Rectal smooth muscle tissue (tissue), 1 donor: Measurements from ENCODE around the gene CEP170.

ENCODE experiments used
- H3K27ac ChIP-seq: one replicate; pipeline ENCODE4 v1.7.0; 2013; ENCODE audit warnings: low read depth, low read length, inconsistent platforms
- H3K27me3 ChIP-seq: one replicate; pipeline ENCODE4 v1.7.0; 2013; ENCODE audit warnings: low read length; ENCODE audit not compliant: control insufficient read depth, insufficient read depth
- H3K36me3 ChIP-seq: one replicate; pipeline ENCODE4 v1.7.0; 2013; ENCODE audit warnings: low read length; ENCODE audit not compliant: control insufficient read depth, insufficient read depth
- H3K4me1 ChIP-seq: one replicate; pipeline ENCODE4 v1.7.0; 2013; ENCODE audit warnings: low read length; ENCODE audit not compliant: control insufficient read depth, insufficient read depth
- H3K4me3 ChIP-seq: one replicate; pipeline ENCODE4 v1.7.0; 2013; ENCODE audit warnings: low read length
- H3K9ac ChIP-seq: one replicate; pipeline ENCODE4 v1.7.0; 2013; ENCODE audit warnings: low read length

CEP170 gene

DNA sequence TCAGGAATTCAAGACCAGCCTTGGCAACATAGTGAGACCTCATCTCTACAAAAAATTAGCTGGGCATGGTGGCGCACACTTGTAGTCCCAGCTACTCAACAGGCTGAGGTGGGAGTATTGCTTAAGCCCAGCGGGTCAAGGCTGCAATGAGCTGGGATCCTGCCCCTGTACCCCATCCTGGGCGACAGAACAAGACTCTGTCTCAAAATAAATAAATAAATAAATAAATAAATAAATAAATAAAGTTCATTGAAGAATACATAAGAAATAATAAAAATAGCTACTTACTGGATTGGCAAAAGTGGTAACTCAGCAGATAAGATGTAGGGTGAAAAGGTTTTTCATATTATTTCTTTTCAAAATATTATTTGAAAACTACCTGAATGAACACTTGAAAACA is 5.9 kb downstream of the CEP170 start:
- Histone ChIP-seq H3K27ac (no peak overlapping the region), H3K4me1 (peaks cover 3% of the 10 kb centered on the region), H3K36me3 (no peaks in the 10 kb centered on the region), H3K9ac (no peak overlapping the region), H3K4me3 (no peak overlapping the region), H3K27me3 (no peaks in the 10 kb centered on the region)

DNA sequence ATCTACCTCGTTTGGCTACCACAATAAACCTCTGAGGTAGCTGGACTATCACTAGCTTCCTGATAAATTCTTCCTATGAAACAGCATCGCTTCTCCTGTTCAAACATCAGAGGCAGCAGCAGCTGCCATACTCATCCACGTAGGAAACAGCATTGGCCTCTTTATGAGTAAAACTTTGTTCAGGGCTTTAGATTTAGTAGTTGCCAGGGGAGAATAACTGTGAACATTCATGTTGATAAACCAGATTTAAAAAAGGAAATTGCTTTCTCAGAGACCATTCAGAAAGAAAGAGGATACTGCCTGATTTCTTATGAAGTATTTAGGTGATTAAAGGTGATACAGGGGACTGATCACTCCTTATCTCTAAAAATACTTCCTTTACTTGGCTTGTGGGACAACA is 7.2 kb downstream of the CEP170 start:
- Histone ChIP-seq H3K36me3 (no peaks in the 10 kb centered on the region), H3K27ac (no peak overlapping the region), H3K9ac (no peak overlapping the region), H3K4me1 (peaks cover 3% of the 10 kb centered on the region), H3K4me3 (no peak overlapping the region), H3K27me3 (no peaks in the 10 kb centered on the region)

DNA sequence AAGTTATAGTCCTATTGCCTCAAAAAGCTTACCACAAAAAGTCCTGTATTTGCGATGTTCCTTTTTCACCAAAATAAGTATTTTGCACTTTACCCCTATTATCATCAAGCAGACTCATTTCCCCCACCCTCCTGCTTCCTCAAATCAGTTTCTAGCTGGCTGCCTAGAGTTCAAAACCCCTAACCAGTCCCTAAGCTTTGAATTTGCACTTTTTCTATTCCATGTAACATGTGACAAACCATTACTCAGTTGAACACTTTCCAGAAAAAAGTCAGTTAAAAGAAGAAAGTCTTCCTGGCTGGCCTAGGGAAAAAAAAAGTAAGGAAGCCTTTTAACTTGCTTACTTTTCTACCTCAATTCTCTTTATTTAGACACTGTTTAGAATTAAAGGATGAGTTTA is 8.2 kb downstream of the CEP170 start:
- H3K27me3 ChIP-seq: no peaks in the 10 kb centered on the region

DNA sequence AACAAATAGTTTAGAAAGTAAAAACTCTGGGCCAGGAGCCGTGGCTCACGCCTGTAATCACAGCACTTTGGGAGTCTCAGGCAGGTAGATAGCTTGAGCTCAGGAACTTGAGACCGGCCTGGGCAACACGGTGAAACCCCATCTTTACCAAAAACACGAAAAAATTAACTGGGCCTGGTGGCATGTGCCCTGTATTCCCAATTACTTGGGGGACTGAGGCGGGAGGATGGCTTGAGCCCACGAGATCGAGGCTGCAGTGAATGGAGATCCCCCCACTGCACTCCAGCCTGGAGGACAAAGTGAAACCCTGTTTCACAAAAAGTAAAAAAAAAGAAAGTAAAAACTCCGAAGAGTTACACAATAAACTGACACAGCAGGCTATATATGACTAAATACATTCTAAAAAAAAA is 10.6 kb downstream of the CEP170 start:
- H3K27ac ChIP-seq: no peak overlapping the region
- H3K4me1 ChIP-seq: peaks cover 3% of the 10 kb centered on the region
- no peak overlapping the region for H3K9ac ChIP-seq
- H3K27me3 ChIP-seq: no peaks in the 10 kb centered on the region
- H3K4me3 ChIP-seq: no peak overlapping the region
- no peaks in the 10 kb centered on the region for H3K36me3 ChIP-seq

More for the DNA sequence above, 8.2 kb downstream of the CEP170 start:
- no peak overlapping the region for H3K4me3 ChIP-seq
- H3K36me3 ChIP-seq: no peaks in the 10 kb centered on the region
- H3K9ac ChIP-seq: no peak overlapping the region
- H3K4me1 ChIP-seq: peaks cover 3% of the 10 kb centered on the region
- H3K27ac ChIP-seq: no peak overlapping the region

DNA sequence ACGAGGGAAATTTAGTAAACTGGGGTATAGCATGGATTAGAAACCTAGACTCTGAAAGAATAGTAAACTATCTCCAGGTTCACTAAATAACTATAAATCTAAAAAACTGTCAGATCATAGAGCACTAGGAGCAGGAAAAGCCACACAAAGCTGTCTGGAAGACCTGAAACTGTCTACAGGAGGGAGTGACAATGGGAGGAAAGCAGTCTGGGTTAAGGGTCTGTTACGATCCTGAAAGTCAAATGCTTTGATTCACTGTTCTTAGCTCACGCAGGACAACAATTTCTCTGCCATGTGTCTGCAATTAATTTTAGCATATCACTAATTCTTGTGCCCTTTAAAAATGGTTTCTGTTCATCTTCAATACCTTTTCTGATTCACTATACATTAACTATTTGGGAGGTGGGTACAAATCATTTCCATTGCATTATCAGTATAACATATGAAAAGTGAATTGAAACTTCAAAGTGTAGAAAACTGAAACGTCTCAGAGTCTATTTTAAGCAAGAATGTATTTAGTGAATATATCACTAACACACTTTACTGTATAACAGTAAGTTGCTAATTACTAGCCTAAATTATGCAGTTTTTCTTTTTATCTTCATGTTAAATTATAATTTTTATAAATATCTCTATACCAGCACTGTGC is 18.4 kb downstream of the CEP170 start:
- no peaks in the 10 kb centered on the region for H3K36me3 ChIP-seq
- H3K4me1 ChIP-seq: peaks cover 16% of the 10 kb centered on the region
- no peak overlapping the region for H3K9ac ChIP-seq
- no peaks in the 10 kb centered on the region for H3K27me3 ChIP-seq
- H3K27ac ChIP-seq: no peak overlapping the region
- H3K4me3 ChIP-seq: no peak overlapping the region

DNA sequence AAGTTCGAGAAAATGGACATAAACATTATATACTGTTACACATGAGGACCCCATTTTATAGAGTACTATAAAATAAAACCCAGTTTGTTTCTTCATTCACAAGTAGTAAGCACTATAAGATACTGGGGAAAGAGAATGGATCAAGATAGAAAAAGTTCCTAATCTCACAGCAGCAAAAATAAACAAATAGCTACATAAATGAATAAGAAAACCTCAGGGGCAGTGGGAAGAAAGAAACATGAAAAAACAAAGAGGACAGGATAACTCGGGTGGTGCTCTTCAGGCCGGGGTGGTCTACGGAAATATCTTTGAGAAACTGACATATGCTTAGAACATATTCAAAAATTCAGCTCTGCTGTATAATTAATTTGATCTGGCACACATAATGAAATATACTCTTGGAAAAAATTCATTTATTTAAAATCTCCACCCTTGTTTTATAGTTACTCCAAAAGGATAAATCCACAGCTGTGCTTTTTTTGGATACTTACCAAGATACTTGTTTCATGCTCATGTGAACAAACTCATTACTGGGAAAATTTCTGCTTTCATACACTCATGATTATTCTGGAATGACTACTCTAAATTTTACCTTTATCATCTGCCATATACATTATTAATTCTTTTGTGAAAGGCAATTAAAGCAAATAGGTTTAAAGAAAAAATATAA is 20.0 kb downstream of the CEP170 start:
- H3K27ac ChIP-seq: no peak overlapping the region

DNA sequence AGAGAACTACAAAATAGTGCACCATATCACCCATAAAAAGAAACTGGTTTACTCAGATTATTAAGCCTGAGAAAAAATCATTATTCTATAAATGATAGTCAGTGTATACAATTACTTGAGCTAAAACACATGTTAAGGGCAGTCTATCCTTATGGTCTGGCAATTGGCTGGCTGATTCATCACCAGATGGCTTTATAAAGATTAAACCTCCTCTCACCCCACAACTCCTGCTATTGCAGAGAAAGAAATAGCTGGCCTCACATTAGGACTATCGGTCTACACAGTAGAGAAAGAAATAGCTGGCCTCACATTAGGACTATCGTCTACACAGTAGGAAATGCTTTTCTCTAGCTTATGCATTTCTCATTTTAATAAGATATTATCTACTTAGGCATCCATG is 21.2 kb downstream of the CEP170 start:
- H3K4me3 ChIP-seq: no peak overlapping the region
- H3K27ac ChIP-seq: no peak overlapping the region
- H3K4me1 ChIP-seq: peaks cover 16% of the 10 kb centered on the region
- H3K9ac ChIP-seq: no peak overlapping the region
- H3K27me3 ChIP-seq: no peaks in the 10 kb centered on the region
- no peaks in the 10 kb centered on the region for H3K36me3 ChIP-seq

More for the DNA sequence above, 20.0 kb downstream of the CEP170 start:
- Histone ChIP-seq H3K4me1 (peaks cover 16% of the 10 kb centered on the region), H3K4me3 (no peak overlapping the region), H3K9ac (no peak overlapping the region), H3K36me3 (no peaks in the 10 kb centered on the region), H3K27me3 (no peaks in the 10 kb centered on the region)

DNA sequence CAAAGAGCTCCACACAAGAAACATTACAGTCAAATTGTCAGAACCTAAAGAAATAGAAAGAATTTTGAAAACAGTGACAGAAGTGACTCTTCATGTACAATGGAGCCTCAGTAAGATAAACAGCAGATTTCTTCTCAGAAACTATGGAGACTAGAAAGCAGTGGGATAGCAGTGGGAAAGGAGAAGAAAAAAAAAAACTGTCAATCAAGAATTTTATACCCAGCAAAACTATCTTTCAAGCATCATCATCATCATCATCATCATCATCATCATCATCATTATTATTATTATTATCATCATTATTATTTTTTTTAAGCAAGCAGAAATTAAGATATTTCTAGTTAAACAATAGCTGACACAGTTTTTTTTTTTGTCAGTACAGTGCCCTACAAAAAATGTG is 24.2 kb downstream of the CEP170 start:
- Histone ChIP-seq H3K9ac (no peak overlapping the region), H3K27me3 (no peaks in the 10 kb centered on the region), H3K27ac (no peak overlapping the region), H3K4me3 (no peak overlapping the region), H3K4me1 (peaks cover 7% of the 10 kb centered on the region), H3K36me3 (no peaks in the 10 kb centered on the region)

DNA sequence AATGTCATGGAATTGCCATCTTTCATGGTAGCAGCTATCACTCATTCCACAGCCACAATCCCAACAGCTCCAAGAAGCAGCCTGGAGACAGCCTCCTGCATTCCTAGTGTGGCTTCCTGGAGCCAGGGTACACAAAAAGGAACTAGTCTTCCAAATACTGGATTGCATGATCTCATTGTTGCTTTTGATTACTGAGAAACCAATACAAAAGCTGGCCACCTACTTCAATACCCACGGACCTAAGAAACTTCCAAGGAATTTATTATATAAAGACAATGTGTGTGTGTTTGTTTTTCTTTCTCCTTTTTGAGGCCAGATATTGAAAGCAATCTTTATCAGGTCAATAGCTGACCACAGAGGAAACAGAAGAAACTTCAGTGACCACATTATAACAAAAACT is 25.6 kb downstream of the CEP170 start:
- Histone ChIP-seq H3K27me3 (no peaks in the 10 kb centered on the region), H3K4me1 (no peaks in the 10 kb centered on the region), H3K36me3 (no peaks in the 10 kb centered on the region), H3K9ac (no peak overlapping the region), H3K27ac (no peak overlapping the region), H3K4me3 (no peak overlapping the region)

DNA sequence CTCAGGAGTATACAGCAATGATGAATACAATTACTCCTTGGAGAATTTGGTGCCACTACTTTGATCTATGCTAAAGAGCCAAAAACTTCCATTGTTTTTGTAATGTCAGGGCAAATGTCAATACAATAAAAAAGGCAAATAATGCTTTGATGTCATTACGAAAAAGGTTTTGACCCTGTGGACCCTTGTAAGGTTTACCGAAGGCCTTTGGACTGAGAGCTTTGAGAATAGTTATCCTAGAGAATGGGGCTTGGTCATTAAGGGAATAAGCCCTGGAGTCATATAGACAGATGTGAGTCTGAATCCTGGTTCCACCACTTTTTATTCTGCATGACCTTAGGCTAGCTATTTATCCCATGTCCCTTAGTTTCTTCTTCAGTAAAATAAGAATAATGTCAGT is 27.5 kb downstream of the CEP170 start:
- Histone ChIP-seq H3K27ac (no peak overlapping the region), H3K4me3 (no peak overlapping the region), H3K27me3 (no peaks in the 10 kb centered on the region), H3K36me3 (no peaks in the 10 kb centered on the region), H3K9ac (no peak overlapping the region), H3K4me1 (no peaks in the 10 kb centered on the region)

DNA sequence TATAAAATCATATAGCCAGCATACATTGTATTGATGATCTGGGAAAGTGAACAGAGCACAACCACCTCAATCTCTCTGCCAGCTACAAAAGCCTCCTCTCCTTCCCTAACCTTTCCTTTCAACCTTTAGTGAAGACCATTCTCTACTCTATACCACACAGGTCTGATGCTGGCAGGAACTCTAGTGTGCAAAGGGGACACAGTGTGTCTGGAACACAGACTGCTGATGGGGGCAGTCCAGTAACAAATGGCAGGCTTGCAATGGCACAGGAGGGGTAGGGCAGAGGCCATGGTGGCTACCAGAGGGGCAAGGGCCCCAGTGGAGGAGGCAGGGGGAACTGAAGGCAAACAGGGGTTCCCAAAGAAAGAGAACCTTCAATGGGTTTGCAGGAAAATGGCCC is 37.0 kb downstream of the CEP170 start:
- no peaks in the 10 kb centered on the region for H3K36me3 ChIP-seq
- no peak overlapping the region for H3K9ac ChIP-seq
- no peaks in the 10 kb centered on the region for H3K27me3 ChIP-seq
- H3K4me3 ChIP-seq: no peak overlapping the region
- H3K4me1 ChIP-seq: no peaks in the 10 kb centered on the region
- H3K27ac ChIP-seq: no peak overlapping the region

DNA sequence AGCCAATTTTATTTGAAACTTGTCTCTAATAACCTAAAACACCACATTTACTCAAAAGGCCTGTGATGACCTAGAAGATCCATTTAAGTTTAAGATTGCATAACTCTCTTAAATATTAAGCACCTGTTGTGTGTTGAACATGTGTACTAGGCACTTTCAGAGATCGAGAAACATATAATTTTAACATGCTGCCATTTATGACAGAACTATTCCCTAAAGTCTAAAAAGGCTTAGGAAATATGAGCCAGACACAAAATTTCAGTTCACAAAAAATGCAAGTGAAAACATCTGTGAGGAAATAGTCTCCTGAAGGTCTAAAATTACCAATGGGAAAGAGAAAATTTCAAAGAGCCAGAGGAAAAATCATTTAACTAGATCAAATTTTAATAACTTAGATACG is 37.7 kb downstream of the CEP170 start:
- H3K36me3 ChIP-seq: no peaks in the 10 kb centered on the region

DNA sequence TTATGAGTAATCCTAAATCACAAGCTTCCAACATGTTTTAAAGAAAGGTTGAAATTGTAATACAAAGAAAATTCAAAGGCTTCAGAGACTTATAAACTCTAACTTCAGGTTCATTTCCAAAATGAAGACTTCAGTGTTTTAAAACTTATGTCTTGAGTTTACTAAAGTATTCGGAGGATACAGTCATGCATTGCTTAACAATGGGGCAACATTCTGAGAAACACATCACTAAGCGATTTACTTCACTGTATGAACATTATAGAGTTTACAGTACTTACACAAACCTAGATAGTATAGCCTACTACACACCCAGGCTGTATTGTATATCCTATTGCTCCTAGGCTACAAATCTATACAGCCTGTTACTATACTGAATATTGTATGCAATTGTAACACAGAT is 38.3 kb downstream of the CEP170 start:
- Histone ChIP-seq H3K4me1 (no peaks in the 10 kb centered on the region), H3K27ac (no peak overlapping the region)

More for the DNA sequence above, 37.7 kb downstream of the CEP170 start:
- Histone ChIP-seq H3K27ac (no peak overlapping the region), H3K27me3 (no peaks in the 10 kb centered on the region), H3K9ac (no peak overlapping the region), H3K4me1 (no peaks in the 10 kb centered on the region), H3K4me3 (no peak overlapping the region)

More for the DNA sequence above, 38.3 kb downstream of the CEP170 start:
- H3K36me3 ChIP-seq: no peaks in the 10 kb centered on the region
- no peak overlapping the region for H3K4me3 ChIP-seq
- H3K27me3 ChIP-seq: no peaks in the 10 kb centered on the region
- no peak overlapping the region for H3K9ac ChIP-seq
